Chondrocyte (in vitro differentiated cells): Measurements from ENCODE around the gene RAPGEF3. TPM values are rescaled to one million over a fixed set of nuclear protein-coding genes. Genes with fewer than 3 reads are reported as not detected.

ENCODE experiments used
- DNase-seq: peaks from one replicate; pipeline ENCODE4 v3.0.0; 2021; ENCODE audit warnings: mixed read lengths, low spot score
- H3K27ac Mint-ChIP-seq: one replicate; pipeline ENCODE4 v1.8.0; 2021; ENCODE audit warnings: mild to moderate bottlenecking, moderate library complexity, mixed read lengths; ENCODE audit not compliant: unreplicated experiment
- H3K27me3 Mint-ChIP-seq: 2 replicates; pipeline ENCODE4 v1.8.0; 2021; ENCODE audit warnings: low read depth, mixed read lengths
- H3K36me3 Mint-ChIP-seq: 2 replicates; pipeline ENCODE4 v1.8.0; 2021; ENCODE audit warnings: low read depth, mixed read lengths
- H3K4me1 Mint-ChIP-seq: 2 replicates; pipeline ENCODE4 v1.8.0; 2021; ENCODE audit warnings: low read depth, mild to moderate bottlenecking, mixed read lengths
- H3K4me3 Mint-ChIP-seq: one replicate; pipeline ENCODE4 v1.8.0; 2021; ENCODE audit warnings: mild to moderate bottlenecking, moderate library complexity, mixed read lengths; ENCODE audit not compliant: unreplicated experiment
- H3K9me3 Mint-ChIP-seq: 2 replicates; pipeline ENCODE4 v1.8.0; 2021; ENCODE audit warnings: low read depth, mixed read lengths
- CTCF ChIP-seq: fragments of 200-600 bp; sonication (generic); IDR thresholded peaks from 2 replicates; pipeline ENCODE4 v1.5.0; 2021; ENCODE audit warnings: antibody characterized with exemption, mild to moderate bottlenecking, moderate library complexity
- total RNA-seq: library from RNA; stranded (reverse); gene quantifications from 3 replicates; pipeline ENCODE4 v1.2.1, GENCODE V29; 2021

Gene RAPGEF3
- total RNA-seq, 1 donor from 2014 or later: 1.3 TPM

- Mint-ChIP-seq H3K27ac (no peak overlapping the region), H3K27me3 (peaks cover 34% of the 10 kb centered on the region), H3K4me1 (peaks cover 12% of the 10 kb centered on the region), H3K4me3 (no peak overlapping the region), H3K9me3 (no peaks in the 10 kb centered on the region), H3K36me3 (no peaks in the 10 kb centered on the region)
- no peak for DNase-seq
- no peak for TF ChIP-seq CTCF
These were observed 10.2 kb downstream of the RAPGEF3 start for GRCh38 chr12:47748507-47748828.

DNA sequence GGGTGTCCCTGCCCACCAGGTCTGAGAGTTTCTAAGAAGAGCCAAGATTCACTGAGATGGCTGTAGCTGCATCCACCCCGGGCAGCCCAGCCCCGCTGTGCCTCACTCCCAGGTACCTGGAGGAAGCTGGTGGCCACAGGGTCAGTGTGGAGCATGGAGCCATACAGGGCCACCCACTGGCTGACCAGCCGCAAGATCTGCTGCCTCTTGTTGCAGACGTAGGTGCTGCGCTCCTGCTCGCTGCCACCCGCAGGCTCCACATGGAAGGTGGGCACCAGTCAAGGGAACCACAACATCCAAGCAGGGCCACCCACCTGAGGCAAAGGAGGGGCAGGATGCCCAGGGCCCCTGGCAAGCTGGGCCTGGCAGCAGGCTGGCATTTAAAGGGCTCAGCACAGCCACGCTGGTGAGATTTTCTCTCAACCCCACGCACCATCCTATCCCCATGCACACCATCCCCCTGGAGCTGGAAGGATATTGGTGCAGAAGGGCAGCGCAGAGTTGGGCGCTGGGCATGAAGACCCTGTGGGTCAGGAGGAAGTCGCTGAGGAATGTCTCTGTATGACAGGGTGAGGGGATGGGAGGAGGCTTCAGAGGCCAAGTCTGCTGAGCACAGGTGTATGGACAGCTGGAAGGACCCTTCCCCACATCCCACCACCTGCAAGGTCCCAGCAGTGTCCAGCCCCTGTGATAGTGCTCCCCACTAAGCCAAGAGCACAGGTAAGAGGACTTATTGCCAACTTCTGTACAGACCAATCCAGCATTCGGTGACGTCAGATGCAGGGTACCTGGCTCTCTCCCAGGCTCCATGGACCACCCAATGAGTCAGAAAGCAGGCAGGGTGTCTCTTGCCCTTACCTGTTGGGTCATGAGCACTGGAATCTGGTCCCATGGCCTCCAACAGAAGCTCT lies 10.8 kb downstream of the RAPGEF3 start:
- no peaks in the 10 kb centered on the region for H3K9me3 Mint-ChIP-seq
- DNase-seq: no peak
- peaks cover 40% of the 10 kb centered on the region for H3K27me3 Mint-ChIP-seq
- TF ChIP-seq CTCF: no peak
- H3K27ac Mint-ChIP-seq: no peak overlapping the region
- peaks cover 5% of the 10 kb centered on the region for H3K4me1 Mint-ChIP-seq
- H3K36me3 Mint-ChIP-seq: no peaks in the 10 kb centered on the region
- H3K4me3 Mint-ChIP-seq: no peak overlapping the region

- H3K4me3 Mint-ChIP-seq: no peak overlapping the region
- no peaks in the 10 kb centered on the region for H3K4me1 Mint-ChIP-seq
- H3K27me3 Mint-ChIP-seq: peaks cover 41% of the 10 kb centered on the region
- TF ChIP-seq CTCF: no peak
- DNase-seq: no peak
- H3K36me3 Mint-ChIP-seq: no peaks in the 10 kb centered on the region
- no peak overlapping the region for H3K27ac Mint-ChIP-seq
- no peaks in the 10 kb centered on the region for H3K9me3 Mint-ChIP-seq
These were observed 11.6 kb downstream of the RAPGEF3 start for GRCh38 chr12:47747126-47747525.

- Mint-ChIP-seq H3K36me3 (no peaks in the 10 kb centered on the region), H3K27ac (no peak overlapping the region), H3K9me3 (no peaks in the 10 kb centered on the region), H3K4me3 (no peak overlapping the region), H3K4me1 (peaks cover 2% of the 10 kb centered on the region), H3K27me3 (peaks cover 41% of the 10 kb centered on the region)
- TF ChIP-seq CTCF: no peak
- no peak for DNase-seq
These were observed 12.2 kb downstream of the RAPGEF3 start for GRCh38 chr12:47746523-47746922.

GRCh38 chr12:47746073-47746472 lies 12.6 kb downstream of the RAPGEF3 start:
- no peak for TF ChIP-seq CTCF
- Mint-ChIP-seq H3K4me1 (peaks cover 6% of the 10 kb centered on the region), H3K27ac (no peak overlapping the region), H3K27me3 (peaks cover 41% of the 10 kb centered on the region), H3K9me3 (no peaks in the 10 kb centered on the region), H3K36me3 (no peaks in the 10 kb centered on the region), H3K4me3 (no peak overlapping the region)
- DNase-seq: no peak
